ENCODE measurements around the gene SFI1.
"Not testable (repeated sequence)": the region's sequence is repeated elsewhere in the genome, so short reads cannot be mapped to it uniquely, and the experiment has no call there.

SFI1 gene, protein sequence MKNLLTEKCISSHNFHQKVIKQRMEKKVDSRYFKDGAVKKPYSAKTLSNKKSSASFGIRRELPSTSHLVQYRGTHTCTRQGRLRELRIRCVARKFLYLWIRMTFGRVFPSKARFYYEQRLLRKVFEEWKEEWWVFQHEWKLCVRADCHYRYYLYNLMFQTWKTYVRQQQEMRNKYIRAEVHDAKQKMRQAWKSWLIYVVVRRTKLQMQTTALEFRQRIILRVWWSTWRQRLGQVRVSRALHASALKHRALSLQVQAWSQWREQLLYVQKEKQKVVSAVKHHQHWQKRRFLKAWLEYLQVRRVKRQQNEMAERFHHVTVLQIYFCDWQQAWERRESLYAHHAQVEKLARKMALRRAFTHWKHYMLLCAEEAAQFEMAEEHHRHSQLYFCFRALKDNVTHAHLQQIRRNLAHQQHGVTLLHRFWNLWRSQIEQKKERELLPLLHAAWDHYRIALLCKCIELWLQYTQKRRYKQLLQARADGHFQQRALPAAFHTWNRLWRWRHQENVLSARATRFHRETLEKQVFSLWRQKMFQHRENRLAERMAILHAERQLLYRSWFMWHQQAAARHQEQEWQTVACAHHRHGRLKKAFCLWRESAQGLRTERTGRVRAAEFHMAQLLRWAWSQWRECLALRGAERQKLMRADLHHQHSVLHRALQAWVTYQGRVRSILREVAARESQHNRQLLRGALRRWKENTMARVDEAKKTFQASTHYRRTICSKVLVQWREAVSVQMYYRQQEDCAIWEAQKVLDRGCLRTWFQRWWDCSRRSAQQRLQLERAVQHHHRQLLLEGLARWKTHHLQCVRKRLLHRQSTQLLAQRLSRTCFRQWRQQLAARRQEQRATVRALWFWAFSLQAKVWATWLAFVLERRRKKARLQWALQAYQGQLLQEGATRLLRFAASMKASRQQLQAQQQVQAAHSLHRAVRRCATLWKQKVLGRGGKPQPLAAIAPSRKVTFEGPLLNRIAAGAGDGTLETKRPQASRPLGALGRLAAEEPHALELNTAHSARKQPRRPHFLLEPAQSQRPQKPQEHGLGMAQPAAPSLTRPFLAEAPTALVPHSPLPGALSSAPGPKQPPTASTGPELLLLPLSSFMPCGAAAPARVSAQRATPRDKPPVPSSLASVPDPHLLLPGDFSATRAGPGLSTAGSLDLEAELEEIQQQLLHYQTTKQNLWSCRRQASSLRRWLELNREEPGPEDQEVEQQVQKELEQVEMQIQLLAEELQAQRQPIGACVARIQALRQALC

DNA sequence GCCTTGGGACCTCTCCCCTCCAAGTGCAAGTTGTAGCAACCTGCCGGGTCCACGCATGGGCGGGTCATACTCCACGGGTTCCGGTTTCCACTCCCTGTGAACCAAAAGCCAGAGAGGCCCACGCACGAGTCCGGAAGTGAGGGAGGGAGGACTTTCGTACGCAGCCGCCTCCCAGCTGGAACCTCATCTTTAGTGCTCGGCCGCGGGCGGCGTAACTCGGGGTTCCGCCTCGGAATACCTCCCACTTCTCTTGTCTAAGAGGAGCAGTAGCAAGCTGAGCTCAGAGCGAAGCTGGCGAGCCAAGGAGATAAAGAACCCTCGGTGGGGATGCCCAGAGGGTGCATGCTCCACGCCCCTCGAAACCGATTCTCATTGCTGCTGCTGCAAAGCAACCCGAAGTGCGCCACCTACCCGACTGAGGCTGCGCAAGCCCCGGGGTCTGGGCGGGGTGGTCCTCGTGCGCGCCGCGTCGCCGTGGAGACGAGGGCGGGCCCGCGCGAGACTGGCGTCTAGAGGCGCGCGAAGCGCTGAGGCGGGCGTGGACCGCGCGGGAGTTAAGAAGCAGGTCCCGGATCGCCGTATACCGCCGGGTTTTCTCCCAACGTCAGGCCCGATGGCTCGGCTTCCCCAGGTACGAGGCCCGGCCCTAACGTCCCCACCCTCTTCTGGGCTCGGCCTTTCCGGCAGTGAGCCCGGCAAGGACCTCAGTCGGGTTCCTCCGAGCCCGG is at the start of gene SFI1:
SFI1 (plus strand) TSS at position 530 of the 728 bp plus-strand sequence. CDS start 11,749 bp downstream, outside the sequence.
- DNase-seq (ENCODE audit: low read depth in 2 of 2), result peak; percentile 90 to 92

DNA sequence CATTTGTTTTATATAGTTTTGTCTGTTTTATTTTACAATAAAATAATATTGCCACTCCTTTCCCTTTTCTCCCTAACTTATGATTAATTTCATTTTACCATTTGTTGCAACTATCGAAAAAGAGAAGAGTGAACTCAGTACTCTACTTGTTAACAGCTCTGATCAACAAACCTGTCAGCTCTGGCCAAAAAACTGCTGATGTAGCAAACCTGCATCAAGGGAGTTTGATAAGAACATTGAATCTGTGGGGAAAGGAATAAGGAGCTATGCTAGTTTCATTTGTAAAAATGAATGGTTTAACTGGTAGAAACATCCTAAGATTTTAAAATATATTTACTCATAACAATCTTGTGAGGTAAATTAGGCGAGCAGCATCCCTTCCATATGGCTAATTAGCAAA is 49.6 kb upstream of the SFI1 start:
- DNase-seq (ENCODE audit: low read depth in 2 of 2), result no peak

DNA sequence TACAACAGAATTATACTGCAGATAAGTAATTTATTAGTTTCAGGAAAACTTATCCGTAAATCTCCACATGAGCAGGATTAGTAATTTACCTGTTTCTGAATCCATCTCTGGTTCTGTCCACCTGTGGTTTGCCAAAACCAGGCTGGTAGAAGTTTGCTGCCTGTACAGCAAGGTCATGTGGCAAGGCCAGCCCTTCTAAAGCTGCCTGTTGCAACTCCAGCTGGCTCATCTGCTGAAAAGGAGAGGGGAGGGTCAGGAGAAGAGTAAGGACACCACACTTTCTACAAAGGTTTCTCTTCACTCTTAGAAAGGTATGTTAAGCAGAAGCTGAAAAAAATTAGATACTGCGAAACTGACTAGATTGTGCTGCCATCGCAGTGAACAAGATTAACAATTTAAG is 49.0 kb upstream of the SFI1 start:
- no peak for DNase-seq (ENCODE audit: low read depth in 2 of 2)

DNA sequence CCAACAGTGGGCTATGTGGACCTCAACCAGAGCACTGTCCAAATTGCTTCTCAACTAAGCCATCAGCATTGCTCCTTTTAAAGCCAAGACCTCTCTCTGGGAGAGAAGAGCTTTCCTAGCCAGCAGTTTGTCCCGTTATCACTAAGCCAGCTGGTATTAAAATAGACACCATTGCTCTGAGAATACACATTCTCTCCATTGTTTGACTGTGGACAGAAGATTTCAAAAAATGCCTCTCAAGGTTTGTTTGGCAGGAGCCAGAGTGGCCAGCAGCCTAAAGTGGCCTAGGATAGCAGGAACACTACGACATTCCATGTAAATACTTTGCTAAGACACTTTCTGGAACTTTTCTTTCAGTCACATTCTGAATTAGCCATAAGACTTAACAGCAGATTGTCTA is 48.0 kb upstream of the SFI1 start:
- DNase-seq (ENCODE audit: low read depth in 2 of 2), result no peak

DNA sequence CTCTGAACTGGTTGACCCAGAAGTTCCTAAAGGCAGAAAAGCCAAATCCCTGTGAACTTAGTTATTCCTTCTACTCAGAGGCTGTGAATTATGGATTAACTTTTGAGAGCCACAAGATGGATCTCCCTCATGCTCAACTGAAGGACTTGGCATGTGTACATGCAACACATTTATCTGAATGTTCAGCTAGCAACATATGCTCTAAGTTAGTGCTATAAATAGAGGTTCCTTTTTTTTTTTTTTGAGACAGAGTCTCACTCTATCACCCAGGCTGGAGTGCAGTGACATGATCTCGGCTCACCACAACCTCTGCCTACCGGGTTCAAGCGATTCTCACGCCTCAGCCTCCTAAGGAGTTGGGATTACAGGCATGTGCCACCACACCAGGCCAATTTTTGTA is 46.8 kb upstream of the SFI1 start:
- no peak for DNase-seq (ENCODE audit: low read depth in 2 of 2)

DNA sequence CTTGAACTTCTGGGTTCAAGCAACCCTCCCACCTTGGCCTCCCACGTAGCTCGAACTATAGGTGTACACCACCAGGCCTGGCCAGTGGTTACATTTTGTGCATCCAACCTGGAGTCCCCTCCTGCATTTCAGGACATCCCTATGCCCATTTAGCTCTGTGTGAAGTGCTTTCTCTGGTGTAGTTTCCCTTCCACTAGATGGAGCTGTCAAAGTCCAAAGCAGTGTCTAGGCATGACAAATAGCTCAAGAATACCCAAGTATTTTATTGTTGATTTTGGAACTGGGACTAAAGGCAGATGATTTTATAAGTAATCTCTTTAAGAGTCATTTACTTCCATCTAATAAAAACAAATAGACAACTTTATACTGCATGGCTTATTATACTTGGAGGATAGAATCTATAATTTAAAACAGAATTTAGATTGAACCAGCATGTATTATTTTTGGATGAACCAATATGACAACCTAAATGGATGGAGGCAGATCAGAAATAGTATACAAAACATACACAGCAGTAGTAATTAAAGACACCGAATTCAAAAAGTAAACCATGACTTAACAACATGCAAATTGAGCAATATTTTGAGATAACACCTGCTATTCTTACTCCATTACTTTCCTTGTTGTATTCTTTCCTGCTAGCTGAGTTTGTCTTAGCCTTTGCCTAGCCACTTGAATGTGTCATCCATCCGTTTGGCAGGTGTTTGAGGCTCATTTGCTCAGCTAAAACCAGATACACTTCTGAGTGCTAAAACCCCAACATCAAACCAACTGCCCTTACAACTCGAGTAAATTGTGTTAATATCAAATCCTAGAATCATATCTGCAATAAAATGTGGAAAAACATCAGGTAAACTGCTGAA is 44.4 kb upstream of the SFI1 start:
- no peak for DNase-seq (ENCODE audit: low read depth in 2 of 2)

DNA sequence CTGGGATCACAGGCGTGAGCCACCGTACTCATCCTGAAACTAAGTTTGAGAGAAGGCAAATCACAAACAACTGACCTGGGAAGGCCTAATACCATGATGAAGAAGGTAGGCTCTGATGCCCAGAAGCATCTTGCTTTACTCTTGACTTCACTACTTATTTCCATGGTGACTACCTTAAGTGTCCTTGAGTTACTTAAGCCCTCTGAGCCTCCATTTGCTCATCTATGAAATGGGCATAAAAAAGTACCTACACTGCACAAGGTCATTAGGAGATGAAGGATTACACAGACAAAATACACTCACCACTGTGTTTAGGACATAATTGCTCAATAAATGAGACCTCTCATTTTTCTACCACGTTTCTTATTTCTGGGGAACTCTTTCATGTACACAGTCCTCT is 34.6 kb upstream of the SFI1 start:
- DNase-seq (ENCODE audit: low read depth in 2 of 2), result no peak

DNA sequence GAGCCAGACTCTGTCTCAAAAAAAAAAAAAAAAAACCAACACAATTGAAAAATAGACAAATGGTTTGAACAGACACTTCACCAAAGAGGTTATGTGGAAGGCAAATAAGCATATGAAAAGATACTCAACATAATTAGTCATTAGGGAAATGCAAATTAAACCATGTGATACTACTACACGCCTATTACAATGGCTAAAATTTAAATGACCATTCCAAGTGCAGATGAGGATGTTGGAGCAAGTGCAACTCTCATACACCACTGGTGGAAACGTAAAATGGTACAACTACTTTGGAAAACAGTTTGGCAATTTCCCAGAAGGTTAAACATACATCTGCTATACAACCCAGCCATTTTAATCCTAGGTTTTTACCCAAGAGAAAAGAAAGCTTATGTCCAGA is 31.0 kb upstream of the SFI1 start:
- DNase-seq (ENCODE audit: low read depth in 2 of 2), result no peak

DNA sequence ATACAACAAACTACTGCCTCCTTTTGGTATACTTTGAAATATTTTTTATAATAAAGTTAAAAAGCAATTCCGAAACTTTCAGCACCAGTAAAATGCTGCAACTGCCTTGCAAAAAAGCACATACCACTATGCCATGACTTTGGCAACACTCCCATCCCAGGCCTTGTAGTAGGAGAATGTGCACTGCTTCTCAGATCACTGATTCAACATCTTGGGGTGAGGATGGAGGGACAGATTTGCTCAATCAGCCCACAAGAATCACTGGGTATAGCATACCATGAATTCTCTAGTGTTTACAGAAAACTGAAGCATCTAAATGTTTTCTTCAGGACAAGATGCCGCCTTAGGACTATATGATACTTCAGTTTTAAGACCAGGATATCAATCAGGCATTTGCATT is 21.6 kb upstream of the SFI1 start:
- DNase-seq (ENCODE audit: low read depth in 2 of 2), result no peak

DNA sequence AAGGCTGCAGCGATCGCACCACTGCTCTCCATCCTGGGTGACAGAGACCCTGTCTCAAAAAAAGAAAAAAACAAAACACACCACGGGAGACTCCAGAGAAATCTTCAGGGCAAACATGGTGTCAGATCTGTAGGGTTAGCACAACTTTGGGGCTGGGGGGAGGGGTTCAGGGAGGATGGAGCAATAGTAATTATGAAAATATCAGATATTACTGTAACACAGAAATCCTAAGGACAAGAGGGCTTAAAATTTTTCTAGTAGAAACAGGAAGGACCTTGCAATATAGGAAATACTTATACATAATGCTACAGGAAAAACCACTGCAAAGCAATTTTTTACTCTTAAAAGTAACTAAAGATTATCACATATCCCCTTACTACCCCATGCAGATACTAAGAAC is 20.5 kb upstream of the SFI1 start:
- DNase-seq (ENCODE audit: low read depth in 2 of 2), result no peak

DNA sequence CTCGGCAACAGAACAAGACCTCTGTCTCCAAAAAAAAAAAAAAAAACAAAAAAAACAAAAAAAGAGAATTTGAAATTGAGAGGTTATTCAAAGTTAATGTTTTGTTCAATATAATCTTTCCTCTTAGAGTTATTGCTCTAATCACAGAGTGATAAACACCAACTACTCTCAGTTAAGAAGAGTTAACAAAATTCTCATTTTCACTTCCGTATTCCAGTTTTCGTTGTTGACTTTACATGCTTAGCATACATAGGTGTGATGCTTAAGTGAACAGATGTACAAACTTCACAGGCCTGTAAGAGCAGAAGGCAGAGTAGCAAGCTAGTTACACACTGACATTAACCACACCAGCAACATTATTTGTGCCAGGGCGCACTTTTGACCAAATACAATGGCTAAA is 19.0 kb upstream of the SFI1 start:
- no peak for DNase-seq (ENCODE audit: low read depth in 2 of 2)

DNA sequence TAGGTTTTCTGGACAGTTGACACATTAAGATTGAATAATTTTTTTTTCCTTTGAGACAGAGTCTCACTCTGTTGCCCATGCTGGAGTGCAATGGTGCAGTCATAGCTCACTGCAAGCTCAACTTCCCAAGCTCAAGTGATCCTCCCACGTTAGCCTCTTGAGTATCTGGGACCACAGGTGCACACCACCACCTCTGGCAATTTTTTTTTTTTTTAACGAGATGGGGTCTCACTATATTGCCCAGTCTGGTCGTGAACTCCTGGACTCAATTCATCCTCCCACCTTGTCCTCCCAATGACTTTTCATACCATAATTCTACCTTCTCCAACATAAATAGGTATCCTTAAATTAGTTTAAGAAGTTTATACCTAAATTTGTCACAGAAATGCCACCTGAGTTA is 15.2 kb upstream of the SFI1 start:
- DNase-seq (ENCODE audit: low read depth in 2 of 2), result no peak

DNA sequence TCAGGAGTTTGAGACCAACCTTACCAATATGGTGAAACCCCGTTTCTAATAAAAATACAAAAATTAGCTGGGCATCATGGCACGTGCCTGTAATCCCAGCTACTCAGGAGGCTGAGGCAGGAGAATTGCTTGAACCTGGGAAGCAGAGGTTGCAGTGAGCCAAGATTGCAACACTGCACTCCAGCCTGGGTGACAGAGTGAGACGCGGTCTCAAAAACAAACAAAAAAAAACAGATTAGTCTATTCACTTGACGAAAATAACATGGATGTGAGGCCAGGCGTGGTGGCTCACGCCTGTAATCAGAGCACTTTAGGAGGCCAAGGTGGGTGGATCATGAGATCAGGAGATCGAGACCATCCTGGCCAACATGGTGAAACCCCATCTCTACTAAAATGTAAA is 13.9 kb upstream of the SFI1 start:
- DNase-seq (ENCODE audit: low read depth in 2 of 2), result not testable (repeated sequence)

DNA sequence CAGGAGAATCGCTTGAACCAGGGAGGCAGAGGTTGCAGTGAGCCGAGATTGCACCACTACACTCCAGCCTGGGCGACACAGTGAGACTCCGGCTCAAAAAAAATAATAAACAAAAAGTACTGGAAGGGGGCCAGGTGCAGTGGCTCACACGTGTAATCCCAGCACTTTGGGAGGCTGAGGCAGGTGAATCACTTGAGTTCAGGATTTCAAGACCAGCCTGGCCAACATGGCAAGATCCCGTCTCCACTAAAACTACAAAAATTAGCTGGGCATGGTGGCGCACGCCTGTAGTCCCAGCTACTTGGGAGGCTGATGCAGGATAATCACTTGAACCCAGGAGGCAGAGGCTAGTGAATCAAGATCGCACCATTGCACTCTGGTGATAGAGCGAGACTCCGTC is 10.0 kb upstream of the SFI1 start:
- DNase-seq (ENCODE audit: low read depth in 2 of 2), result not testable (repeated sequence)

DNA sequence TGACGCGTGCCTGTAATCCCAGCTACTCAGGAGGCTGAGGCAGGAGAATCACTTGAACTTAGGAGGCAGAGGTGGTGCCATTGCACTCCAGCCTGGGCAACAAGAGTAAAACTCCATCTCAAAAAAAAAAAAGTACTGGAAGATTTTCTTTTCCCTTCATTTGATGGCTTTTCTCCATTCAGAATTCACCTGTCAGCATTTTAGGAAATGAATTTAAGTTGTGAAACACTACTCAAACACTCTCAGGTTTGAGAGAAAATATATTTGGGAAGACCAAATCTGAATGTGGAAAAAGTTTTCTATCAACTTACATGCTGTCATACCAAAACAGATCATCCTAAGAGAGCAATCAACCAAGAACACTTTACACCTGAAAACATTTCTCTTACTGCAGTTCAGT is 9.4 kb upstream of the SFI1 start:
- DNase-seq (ENCODE audit: low read depth in 2 of 2), result no peak

DNA sequence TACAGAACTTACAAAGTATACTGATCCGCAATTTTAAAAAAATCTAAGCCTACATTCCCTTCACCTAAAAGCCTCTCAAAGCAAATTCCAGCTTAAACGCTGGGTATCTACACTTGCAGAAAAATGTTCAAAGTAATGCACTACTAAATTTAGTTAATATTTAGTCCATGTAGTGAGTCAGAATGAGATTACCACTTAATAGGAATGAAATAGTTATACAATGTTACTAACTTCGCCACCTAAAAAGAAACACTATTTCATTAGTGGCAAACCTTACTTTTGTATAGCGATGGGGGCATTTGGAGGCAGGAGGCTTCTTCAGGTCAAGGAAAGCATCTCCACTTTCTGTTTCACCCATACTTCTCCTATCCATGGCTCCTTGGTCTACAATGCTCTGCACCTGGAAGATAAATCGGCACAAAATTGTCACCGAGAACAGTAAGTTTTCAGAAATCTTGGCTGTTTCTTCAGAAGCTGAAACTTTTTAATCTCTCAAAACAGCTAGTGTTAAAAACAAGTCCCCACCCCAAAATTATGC is 7.9 kb upstream of the SFI1 start:
- no peak for DNase-seq (ENCODE audit: low read depth in 2 of 2)

DNA sequence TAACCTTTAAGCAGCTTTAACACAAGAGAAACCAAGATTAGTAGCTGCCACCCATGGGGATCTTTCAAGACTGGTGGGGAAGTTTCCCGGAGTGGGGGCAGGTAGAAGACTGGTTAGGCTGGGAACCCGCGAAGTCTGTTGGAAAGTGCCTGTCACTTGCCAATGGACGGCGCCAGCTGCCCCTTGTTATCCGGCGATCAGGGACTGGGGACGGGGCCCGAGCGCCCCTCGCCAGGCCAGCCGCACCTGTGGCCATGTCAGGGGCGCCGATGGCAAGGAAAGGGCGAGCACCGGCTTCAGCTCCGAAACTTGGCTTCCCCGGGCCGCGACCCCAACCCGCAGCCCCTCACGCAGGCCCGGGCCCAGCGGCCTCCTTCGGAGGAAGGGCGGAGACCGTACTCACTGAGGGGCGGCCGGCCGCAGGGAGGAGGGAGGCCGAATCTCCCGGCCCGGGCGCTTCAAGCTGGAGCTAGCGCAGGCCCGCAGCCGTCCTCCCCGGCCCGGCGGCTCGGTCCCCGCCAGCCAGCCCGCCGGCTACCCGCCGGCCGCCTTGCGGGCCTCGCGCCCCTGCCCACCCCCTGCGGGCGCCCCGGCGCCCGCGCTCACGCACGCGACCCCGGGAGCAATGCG is 7.2 kb upstream of the SFI1 start:
- DNase-seq (ENCODE audit: low read depth in 2 of 2), result no peak

DNA sequence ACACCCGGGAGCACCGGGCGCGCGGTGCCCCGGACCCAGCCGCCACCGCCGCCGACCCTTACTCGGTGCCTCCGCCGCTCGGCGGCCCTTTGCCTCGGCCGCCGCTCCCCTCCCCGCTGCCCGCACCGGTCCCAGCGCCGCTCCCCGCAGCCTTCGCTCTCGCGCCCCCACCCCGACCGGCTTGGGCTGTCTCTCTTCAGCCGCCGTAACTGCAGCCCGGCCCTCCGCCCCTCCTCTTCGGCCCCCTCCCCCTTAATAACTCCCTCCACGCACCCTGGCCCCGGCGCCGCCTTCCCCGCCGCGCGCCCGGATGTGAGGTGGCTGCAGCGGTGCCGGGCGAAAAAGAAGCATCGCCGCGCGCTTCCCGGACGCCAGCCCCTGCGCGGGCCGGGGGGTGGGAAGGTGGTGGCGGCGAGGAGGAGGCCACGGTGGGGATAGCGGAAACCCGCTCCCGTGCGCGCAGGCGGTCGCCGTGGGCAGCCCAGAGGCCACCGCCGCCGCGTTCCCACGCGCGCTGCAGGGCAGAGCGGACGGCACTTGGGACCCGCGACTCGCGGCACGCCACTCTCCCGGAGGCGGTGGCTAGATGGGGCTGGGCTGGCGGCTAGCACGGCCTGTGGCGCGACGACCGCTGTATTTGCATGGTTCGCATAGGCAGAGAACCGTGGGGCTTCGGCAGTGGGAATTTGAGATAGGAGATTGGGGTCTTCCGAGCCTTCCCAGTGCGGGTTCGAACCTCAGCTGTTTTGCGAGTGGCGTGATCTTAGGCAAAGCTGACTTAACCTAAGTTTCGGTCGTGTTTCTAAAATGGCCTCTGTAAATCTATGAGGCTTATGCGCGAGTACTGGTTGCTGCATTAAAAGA is 6.5 kb upstream of the SFI1 start, which contains the start of gene EIF4ENIF1:
EIF4ENIF1 (minus strand) TSS at position 211 of the 864 bp plus-strand sequence. CDS start 1,124 bp downstream, outside the sequence.
- peak; percentile 59 to 65 for DNase-seq (ENCODE audit: low read depth in 2 of 2)

DNA sequence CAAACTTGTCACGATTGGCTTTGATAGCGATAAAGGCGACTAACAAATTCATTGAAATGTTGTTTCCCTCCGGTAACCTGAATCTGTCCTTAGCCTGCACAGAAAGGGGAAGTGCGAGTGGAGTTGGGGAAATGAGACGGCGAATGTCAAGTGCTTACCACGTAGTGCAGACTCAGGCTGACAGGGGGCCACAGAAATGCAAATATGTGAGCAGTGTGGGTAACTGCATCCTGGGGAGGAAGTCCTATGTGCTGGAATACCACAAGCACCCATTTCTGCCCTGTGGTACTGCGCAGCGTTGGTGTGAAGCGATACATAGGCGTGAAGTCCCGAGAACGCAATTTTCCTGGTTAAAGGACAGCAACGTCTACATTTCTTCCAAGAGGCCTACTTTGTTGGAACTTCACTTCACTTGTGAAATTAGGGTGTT is 5.8 kb upstream of the SFI1 start:
- DNase-seq (ENCODE audit: low read depth in 2 of 2), result peak in 1 of 2 donors; percentile 23

All from stimulated activated CD8-positive, alpha-beta memory T cell treated with anti-CD3 and anti-CD28 coated beads, Interleukin-7, amount 100 ng/mL, for 1 hour (primary cell).